ENCODE data around the gene EFCAB14.
A peak's percentile ranks its signal among the peaks of the same experiment; 100 is the strongest.

EFCAB14 gene

GRCh38 chr1:46718727-46719622 lies at the start of gene EFCAB14:
Gene EFCAB14 (minus strand): TSS chr1:46719114. CDS start chr1:46718087, 1,027 bp downstream.
- TF ChIP-seq CTCF (IDR thresholded peaks at IDR 0.05; ENCODE audit: borderline replicate concordance, insufficient read depth, low read depth, low read length) = no peak
- H3K4me3 ChIP-seq (ENCODE audit: low read depth, low read length) = peak within 1 kb of the TSS; percentile 98

- TF ChIP-seq CTCF (IDR thresholded peaks at IDR 0.05; ENCODE audit: borderline replicate concordance, insufficient read depth, low read depth, low read length) = no peak
Observed at GRCh38 chr1:46768445-46768844, 49.5 kb upstream of the EFCAB14 start.

GRCh38 chr1:46767649-46768282 lies 48.9 kb upstream of the EFCAB14 start:
- TF ChIP-seq CTCF (IDR thresholded peaks at IDR 0.05; ENCODE audit: borderline replicate concordance, insufficient read depth, low read depth, low read length) = no peak
- H3K4me3 ChIP-seq (ENCODE audit: low read depth, low read length) = no peak overlapping the region

More at GRCh38 chr1:46768445-46768844, 49.5 kb upstream of the EFCAB14 start:
- no peak overlapping the region for H3K4me3 ChIP-seq (ENCODE audit: low read depth, low read length)

GRCh38 chr1:46764402-46764801 lies 45.5 kb upstream of the EFCAB14 start:
- no peak for TF ChIP-seq CTCF (IDR thresholded peaks at IDR 0.05; ENCODE audit: borderline replicate concordance, insufficient read depth, low read depth, low read length)
- no peak overlapping the region for H3K4me3 ChIP-seq (ENCODE audit: low read depth, low read length)

- H3K4me3 ChIP-seq (ENCODE audit: low read depth, low read length) = no peak overlapping the region
- no peak for TF ChIP-seq CTCF (IDR thresholded peaks at IDR 0.05; ENCODE audit: borderline replicate concordance, insufficient read depth, low read depth, low read length)
Observed at GRCh38 chr1:46761740-46762139, 42.8 kb upstream of the EFCAB14 start.

- no peak for TF ChIP-seq CTCF (IDR thresholded peaks at IDR 0.05; ENCODE audit: borderline replicate concordance, insufficient read depth, low read depth, low read length)
Observed at GRCh38 chr1:46760558-46761166, 41.7 kb upstream of the EFCAB14 start.

More at GRCh38 chr1:46760558-46761166, 41.7 kb upstream of the EFCAB14 start:
- no peak overlapping the region for H3K4me3 ChIP-seq (ENCODE audit: low read depth, low read length)

Data from GM12875 (cell line).